Sciatic nerve (tissue), 2 donors: Measurements from ENCODE around the gene ABTB2. TPM values are rescaled to one million over a fixed set of nuclear protein-coding genes. Genes with fewer than 3 reads are reported as not detected.

ENCODE experiments used
- ATAC-seq: fragments of 200-7000 bp; cut with Tn5 transposase; one replicate; pipeline ENCODE4 v1.9.1; 2020; ENCODE audit warnings: mild to moderate bottlenecking, moderate library complexity
- DNase-seq: peaks from one replicate; pipeline ENCODE4 v3.0.0-alpha.2; 2020; ENCODE audit warnings: low spot score
- intact Hi-C: fragments of 100-400 bp; cut with DNase I; formaldehyde crosslinking; loops from one replicate; pipeline ENCODE4 v1.14.2; 2022
- total RNA-seq: library from RNA; stranded (reverse); fragmentation: NEBNext Ultra II Directional; extraction: Animal tissue kit (Norgen Biotek cat#: 25700); gene quantifications from one replicate; pipeline ENCODE4 v1.2.1, GENCODE V29; 2021
- donor health status: DM: no; HTN: no; CAD: no.
- donor health status: DM: no; HTN: no; CAD: no.

The ABTB2 gene
- total RNA-seq, 1 donor from 2014 or later = 10.5 TPM

DNA sequence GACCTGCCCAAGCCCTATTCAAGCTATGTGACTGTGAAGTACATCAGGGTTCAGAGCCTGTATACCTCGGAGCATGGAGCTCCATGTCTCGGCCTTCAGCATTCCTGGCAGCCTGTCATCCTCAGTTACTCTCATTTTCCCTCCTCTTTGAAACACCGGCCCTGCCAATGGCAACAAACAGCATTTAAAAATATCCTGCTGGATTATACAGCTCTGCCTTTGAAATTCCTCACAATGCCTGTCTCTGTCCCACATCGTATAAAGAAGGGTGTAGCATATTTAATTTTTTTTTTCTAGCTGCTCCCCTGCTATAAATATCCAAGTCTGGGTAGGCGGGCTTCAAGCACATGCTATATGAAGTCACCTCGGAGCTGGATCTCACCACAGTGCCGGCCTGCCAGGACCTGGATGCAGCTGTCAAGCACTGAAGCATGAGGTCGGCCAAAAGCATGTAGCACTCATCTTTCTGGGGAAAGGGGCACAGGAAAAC is 11.8 kb downstream of the ABTB2 start:
- DNase-seq (no peak), ATAC-seq (peak; percentile 42)
- intact Hi-C loops = no loop called here

DNA sequence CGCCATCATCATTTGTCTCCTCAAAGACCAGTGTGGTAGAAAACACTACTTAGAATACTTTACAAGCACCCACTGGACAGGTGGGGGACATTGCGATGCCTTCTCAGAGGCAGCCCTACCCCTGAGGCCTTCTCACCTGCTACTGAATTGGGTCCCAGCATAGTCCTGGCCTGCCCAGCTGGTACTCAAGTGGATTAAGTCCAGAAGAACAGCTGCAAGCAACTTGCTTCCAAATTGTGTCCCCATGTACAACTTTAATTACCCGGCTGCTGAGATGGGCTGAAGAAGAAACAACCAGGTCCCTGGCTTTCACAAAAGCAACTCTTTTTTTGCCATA is 12.3 kb downstream of the ABTB2 start:
- DNase-seq = no peak
- no peak for ATAC-seq
- intact Hi-C loops = no loop called here

DNA sequence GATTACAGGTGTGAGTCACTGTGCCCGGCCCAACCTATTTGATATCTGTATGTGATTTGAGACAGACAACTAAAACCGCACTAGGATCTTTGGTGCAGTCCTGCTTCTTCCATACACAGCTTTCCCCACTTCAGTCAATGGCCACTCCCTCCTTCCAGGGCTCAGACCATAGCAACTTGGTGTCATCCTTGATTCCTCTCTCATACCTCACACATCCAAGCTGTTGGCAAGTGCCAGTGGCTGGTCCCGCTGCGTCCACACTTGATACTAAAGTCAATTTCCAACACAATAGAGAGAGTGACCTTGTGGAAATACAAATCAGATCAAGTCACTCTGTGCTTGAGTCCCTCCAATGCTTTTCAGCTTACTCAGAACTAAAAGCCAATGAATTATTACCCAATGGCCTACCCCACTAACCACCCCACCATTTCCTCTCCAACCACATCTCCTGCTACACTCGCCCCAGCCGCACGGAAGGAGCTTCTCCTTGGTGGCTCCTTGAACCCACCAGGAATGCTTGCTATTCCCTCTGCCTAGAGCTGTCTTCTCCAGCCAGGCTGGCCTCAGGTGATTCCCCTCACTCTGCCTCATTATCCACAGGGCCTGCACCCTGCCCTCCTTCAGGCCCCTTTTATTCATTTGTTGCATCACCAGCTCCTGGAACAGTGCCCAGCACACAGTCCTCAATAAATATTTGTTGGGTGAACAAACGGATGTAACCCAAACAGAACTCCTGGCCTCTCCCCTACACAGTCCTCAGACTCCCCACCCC is 12.9 kb downstream of the ABTB2 start:
- peak; percentile 12 for ATAC-seq
- peak; percentile 72 for DNase-seq
- intact Hi-C loops = no loop called here

DNA sequence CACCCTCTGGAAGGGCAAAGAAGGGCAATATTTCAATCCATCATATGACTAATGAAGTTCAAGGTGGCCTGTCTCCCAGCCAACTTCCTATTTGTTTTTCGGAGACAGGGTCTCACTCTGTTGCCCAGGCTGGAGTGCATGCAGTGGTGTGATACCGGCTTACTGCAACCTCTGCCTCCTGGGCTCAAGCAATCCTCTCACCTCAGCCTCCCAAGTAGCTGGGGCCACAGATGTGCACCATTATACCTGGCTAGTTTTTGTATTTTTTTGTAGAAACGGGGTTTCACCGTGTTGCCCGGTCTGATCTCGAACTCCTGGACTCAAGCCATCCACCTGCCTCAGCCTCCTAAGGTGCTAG is 13.4 kb downstream of the ABTB2 start:
- no peak for DNase-seq
- intact Hi-C loops = no loop called here
- ATAC-seq = no peak

DNA sequence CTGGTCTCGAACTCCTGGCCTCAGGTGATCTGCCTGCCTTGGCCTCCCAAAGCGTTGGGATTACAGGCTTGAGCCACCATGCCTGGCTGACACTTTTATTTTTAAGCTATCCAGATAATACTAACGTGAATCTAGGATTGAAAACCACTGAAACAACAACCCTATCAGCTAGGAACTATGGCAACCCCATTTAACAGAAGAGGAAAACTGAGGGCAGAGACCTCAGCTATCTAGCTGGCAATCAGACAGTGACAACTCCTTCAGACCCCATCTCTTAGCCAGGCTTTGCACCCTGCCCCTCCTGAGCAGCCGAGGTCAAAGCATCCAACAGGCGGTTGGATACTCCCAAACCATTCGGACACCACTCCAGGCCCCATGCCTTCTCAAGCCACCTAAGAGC is 14.1 kb downstream of the ABTB2 start:
- intact Hi-C loops = no loop called here
- no peak for ATAC-seq
- DNase-seq = no peak

DNA sequence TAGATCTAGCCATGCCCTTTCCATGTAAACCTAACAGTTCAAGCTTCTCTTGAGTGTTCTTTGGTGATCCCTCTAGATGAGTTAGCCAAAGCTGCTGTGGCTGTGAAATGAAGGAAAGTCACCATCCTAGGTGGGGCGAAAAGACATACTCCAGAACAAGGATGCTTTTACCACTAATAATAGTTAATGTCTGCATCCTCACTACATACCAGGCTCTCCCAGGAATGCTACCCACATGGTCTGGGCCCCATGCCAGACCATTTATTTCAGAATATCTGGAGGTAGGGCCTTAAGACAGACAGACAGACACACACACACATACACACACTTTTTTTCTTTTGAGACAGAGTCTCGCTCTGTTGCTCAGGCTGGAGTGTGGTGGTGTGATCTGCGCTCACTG is 14.7 kb downstream of the ABTB2 start:
- ATAC-seq (no peak), DNase-seq (no peak)
- intact Hi-C loops = no loop called here

DNA sequence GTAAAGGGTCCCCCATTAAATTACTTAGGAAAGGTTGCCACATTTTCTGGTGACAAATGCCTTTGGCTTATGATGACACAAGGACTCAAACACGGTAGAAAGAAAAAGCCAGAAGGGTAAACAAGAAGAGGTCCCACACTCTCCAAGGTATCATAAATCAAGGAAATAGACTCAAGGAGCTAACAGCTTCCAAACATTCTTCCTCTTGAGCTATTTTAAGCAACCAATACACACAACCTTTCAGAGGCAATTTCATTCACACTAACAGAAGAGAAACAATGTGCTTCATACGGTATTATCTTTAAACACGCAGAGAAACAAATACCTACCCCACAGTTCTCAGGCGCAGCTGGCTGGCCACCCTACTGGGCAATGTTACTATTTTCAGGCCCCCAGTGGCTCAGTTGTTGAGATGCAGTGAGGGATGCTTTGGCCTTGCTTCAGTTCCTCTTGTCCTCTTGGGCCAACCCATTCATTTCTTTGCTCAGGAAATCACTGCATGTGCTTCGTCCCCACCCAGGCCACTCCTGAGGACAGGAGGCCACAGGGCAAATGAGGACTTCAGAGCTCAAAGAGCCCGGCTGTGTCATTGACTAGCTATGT is 15.8 kb downstream of the ABTB2 start:
- peak; percentile 73 for ATAC-seq
- no peak for DNase-seq
- intact Hi-C loops = no loop called here

DNA sequence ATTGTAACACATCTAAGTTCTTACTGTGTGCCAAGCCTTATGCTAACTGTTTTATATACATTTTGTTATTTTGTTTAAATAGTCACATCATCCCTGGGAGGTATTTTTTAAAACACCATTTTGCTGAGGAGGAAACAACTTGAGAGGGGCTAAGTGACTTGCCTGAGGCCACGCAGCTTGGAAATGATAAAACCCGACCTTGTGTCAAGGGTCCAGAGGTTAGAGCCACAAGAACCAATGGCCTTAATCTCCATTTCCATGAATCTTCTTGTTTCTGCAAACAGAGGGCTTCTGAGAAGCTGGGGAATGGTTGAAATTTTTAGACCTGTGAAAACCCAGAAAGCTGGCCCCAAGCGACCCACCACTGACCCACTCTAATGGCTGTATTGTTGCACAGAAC is 16.7 kb downstream of the ABTB2 start:
- no peak for DNase-seq
- no peak for ATAC-seq
- intact Hi-C loops = no loop called here

DNA sequence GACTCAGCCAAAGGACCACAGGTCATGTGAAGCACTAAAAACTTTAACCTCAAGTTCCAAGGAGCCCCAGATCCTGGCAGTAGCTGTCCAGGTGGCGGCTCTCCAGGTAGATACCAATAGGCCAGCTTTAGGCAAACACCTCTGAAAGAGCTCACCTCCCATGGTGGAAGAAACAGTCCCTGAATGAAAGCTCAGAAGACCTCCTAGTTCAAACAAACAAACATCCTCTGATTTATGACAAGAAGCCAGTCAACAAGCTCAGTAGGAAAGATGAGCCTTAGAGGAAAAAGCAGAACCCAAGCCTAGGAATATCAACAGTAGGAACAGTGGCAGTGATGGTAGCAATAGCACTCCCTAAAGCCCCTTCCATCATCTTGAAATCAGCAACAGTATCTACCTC is 17.2 kb downstream of the ABTB2 start:
- no peak for DNase-seq
- ATAC-seq = no peak
- intact Hi-C loops = no loop called here

DNA sequence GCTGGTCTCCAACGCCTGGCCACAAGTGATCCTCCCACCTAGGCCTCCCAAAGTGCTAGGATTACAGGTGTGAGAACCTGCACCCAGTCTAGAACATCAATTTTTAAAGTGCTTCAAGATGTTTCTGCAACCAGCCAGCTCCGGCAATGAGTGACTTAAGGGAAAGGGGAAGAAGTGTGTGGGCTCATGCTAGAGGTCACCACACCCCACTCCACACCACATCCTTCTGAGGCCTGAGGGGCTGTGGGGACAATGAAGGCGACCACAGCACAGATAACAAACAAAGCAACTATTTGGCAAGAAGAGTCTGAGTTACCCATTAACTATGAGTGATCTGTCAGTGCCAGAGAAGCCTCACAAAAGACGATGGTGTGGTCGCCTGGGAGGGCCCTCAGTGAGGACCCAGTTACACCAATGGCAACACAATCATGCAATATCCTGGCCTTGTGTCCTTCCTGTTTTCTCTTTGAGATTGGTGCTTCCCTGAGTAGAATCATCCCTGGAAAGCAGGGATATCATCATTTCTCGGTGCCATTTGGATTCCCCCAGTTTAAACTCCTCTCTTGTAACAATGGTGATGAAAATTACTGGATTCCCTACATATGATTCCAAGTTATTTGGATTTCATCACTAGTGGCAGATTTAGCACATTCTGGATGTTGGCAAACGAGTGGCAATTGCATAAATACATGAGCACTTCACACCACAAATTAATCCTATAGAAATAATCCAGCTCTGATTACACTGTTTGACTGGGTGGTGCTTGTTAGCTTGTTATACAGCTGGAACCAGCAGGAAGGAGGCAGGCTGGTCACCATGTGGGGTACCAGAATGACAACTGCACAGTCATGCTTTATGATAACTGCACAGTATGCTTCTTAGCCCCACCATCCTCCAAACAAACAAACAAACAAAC is 18.4 kb downstream of the ABTB2 start:
- no peak for ATAC-seq
- intact Hi-C loops = no loop called here
- no peak for DNase-seq

DNA sequence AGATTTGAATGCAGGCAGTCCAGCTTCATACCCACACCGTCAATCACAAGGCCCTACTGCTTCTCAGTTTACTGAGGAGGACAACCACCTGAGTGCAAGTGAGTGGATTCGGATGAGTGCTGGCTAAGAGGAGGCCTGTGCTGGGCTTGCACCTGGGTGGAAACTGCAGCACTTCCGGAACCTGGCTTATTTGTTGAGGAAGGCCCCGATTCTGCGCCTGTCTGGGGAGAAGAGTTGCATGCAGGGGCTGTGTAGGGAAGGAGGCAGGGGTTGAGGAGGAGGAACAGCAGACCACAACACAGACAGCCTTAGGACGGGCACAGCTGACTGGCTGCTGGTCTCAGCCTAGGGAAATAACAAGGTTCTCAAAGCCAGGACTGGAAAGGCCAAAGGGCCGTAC is 20.8 kb downstream of the ABTB2 start:
- DNase-seq (no peak), ATAC-seq (no peak)
- intact Hi-C loops = no loop called here

DNA sequence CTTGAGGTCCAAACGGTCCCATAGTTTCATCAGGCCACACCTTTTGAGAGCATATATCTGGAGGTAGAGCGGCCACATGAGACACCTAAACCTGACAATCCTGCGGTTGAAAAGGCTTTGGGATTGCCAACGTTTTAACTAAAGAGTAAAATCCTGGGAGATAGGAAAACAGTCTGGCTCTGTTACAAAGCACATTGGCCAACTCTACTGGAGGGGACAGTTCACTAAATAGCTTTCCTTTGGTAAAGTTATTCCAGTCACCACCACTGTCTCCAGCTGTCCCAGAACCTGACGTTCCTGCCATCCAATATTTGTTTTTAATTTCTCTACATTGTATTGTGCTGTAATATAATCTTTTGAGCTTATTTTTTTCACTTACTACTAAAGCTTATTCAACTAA is 22.0 kb downstream of the ABTB2 start:
- ATAC-seq (no peak), DNase-seq (no peak)
- intact Hi-C loops = no loop called here

DNA sequence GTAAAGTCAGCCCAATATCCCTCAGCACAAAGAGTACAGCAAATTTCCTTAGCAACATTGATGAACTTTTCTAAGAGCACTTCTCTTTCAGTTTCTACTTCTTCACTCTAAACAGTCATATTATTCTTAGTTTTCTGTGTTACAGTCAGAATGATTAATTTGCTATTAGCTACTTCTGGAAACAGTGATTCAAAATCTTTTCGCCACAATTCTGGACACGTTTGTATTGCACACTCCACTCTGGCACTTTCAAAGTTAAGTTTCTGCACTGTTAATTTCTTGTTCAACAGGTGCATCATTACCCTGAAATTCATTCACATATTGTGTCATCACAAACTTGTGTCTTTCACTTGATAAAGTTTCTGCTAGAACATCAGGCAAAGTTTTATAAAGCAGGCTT is 22.5 kb downstream of the ABTB2 start:
- ATAC-seq (no peak), DNase-seq (no peak)
- intact Hi-C loops = no loop called here

DNA sequence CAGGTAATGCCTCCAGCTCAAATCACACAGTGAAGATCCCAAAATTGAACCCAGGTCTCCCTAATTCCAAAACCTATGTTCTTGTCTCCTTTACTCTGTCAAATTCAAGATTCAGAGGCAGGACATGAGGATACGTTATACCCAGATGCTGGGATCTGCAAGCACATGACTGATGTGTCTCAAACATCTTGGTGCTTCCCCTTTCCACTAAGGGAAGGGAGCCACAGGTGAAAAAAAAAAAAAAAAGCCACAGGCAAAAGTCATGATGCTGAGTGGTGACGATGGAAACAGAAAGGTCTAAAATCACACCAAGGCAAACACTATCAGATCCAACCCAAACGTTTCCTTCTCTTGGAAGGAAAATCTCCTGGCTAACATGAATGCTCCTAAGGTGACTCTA is 24.0 kb downstream of the ABTB2 start:
- no peak for ATAC-seq
- DNase-seq = no peak
- intact Hi-C loops = no loop called here

DNA sequence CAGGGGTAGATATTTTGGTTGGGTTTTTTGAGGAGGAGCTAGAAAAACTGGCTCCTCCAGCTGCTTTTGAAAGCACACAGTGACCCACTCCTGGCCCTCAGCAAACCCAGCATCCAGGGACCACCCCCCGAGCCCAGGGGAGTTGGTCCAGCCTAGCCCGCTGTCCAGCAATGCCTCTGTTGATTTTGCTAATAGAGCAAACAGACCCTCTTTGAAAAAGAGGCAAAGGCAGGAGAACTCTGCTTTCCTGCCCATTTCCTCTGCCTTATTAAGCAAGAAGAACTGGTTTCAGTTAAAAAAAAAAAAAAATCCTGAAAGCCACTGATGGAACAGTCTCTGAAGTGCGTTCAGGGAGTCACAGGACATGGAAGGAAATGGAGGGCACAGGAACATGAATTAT is 25.3 kb downstream of the ABTB2 start:
- ATAC-seq (no peak), DNase-seq (no peak)
- intact Hi-C loops = no loop called here

DNA sequence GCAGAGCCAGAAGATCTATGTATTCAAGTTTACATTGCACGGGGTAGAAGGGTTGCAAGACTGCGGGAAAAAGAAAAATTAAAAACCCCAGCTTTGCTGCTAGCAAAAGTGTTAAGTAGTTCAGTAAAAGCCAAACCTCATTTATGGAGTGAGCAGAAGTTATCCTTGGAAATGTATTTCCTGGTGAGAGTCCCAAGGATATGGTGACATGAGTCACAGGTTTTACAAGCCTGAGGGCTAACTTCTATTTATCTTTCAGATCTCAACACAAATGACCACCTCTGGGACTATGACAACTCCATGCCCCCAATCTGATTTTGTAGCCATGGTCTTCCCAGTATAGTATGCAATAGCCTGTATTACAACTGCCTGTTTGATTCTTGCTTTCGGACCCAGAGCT is 26.1 kb downstream of the ABTB2 start:
- intact Hi-C loops = no loop called here
- DNase-seq (no peak), ATAC-seq (no peak)

DNA sequence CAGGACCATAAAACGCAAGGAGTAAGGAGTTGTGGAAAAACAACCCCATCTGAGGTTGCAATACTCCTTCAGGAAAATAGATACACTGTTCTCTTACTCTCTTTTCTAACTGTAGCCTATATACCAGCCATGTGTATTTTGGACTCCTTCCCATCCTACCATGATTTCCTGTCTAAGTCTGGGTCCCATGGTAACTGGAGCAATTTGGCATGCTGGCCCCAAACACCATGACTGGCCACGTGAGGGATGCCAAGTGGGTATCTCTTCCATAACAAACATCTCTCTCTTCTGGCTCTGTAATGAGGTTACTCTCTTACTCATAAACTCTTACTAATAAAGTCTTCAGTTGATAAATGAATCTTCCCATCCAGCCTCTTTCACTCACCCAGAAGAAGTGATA is 26.5 kb downstream of the ABTB2 start:
- no peak for ATAC-seq
- intact Hi-C loops = no loop called here
- DNase-seq = no peak

DNA sequence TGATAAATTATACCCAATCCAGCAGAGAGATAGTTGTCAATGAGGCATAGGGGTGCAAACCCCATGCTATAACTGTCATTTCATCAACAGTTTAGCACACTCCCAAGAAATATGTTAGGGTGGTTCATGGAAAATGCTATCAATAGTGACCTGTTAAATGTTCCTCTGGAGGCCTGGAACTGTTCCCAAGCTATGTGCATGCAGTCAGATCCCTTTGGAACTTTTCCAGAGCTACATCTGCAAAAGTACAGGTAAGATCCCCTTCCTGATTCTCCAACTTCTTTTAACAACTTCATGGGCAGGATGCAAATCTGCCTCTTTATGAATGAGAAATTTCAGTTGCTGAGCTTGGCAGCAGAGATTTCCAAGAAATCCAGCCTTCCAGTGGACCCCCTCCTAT is 27.2 kb downstream of the ABTB2 start:
- ATAC-seq (no peak), DNase-seq (no peak)
- intact Hi-C loops = no loop called here

DNA sequence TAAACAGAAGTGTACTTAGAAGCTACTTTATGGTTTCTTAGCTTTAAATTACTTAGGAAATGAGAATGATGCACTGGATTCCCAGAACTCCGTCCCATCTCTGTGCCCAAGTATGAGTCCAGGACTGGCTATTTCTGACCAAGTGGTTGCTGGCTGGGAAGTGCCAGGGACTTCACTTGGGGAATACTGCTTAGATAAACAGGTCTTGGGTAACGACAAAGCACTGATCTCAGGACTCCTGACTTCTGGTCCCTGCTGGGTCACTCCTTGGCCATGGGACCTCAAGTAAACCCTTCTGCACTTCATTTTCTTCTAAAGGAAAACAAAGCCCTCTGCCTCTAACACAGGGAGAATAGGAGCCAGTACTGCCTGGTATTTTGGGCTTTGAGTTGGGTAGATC is 27.9 kb downstream of the ABTB2 start:
- DNase-seq (no peak), ATAC-seq (peak; percentile 33)
- intact Hi-C loops = no loop called here

DNA sequence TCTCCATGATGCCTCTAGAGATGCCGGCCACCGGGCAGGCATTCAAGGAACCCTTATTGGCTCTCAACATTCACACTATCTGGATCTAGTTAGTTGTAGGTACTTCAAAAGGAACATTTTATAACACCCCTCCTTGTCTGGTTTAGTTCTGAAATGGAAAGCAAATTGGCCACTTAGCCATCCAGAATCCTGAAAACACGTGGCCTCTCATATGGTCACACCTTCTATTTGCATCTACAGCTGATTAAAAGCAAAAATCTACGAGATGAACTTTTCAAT is 29.2 kb downstream of the ABTB2 start:
- no peak for DNase-seq
- intact Hi-C loops = no loop called here
- ATAC-seq = no peak
